Testis (tissue), 3 donors: ENCODE measurements around the gene DOCK6. TPM values are rescaled to one million over a fixed set of nuclear protein-coding genes. Genes with fewer than 3 reads are reported as not detected.
A peak's percentile ranks its signal among the peaks of the same experiment; 100 is the strongest.

Source experiments
- DNase-seq: peaks from one replicate; pipeline ENCODE4 v3.0.0-alpha.2; 2019
- H3K27ac ChIP-seq, 2 donors: fragments of 200-600 bp; sonication (generic); one replicate each; pipeline ENCODE4 v1.5.1; 2019
- H3K27me3 ChIP-seq: fragments of 200-600 bp; sonication (generic); one replicate; pipeline ENCODE4 v1.5.1; 2019
- H3K36me3 ChIP-seq: fragments of 200-600 bp; sonication (generic); one replicate; pipeline ENCODE4 v1.5.1; 2017; ENCODE audit warnings: low read depth; ENCODE audit errors: missing control alignments
- H3K4me1 ChIP-seq: fragments of 200-600 bp; sonication (generic); one replicate; pipeline ENCODE4 v1.5.1; 2019
- H3K4me3 ChIP-seq, 2 donors: fragments of 200-600 bp; sonication (generic); one replicate each; pipeline ENCODE4 v1.5.1; 2017 to 2019
- H3K9me3 ChIP-seq: fragments of 200-600 bp; sonication (generic); one replicate; pipeline ENCODE4 v1.5.1; 2017
- POLR2A ChIP-seq: fragments of 450-650 bp; IDR thresholded peaks from one replicate; pipeline ENCODE4 v1.6.1; 2017; ENCODE audit warnings: antibody characterized with exemption, mild to moderate bottlenecking, moderate library complexity
- WGBS, 2 donors: methylation state at CpG; one replicate each; pipeline ENCODE4 v1.1.5; 2018; 5-methylcytosine and 5-hydroxymethylcytosine counted together
- intact Hi-C: fragments of 100-400 bp; cut with DNase I; formaldehyde crosslinking; loops from one replicate; pipeline ENCODE4 v1.15.1; 2023; ENCODE audit warnings: low total_unique reads
- polyA plus RNA-seq: library from polyadenylated mRNA; stranded (reverse); fragments of 350-450 nt; fragmentation: Illumina TruSeq; extraction: RNeasy Lipid Tissue Mini Kit (QIAGEN cat#74804); gene quantifications from one replicate; pipeline ENCODE4 v1.2.3, GENCODE V29; 2014; ENCODE audit warnings: low read depth, low replicate concordance; ENCODE audit not compliant: insufficient read depth
- total RNA-seq, 2 donors: library from RNA; depleted of rRNA; stranded (reverse); fragments of >200 nt; gene quantifications; one replicate each; pipeline ENCODE4 v1.2.3, GENCODE V29; 2016
- TF ChIP-seq, protein P1 (sequence below), 3 experiments: fragments of 450-650 bp in 2 of 3; fragments of 200-600 bp in 1 of 3; sonication (generic) in 1 of 3; IDR thresholded peaks; one replicate each; pipeline ENCODE4 v1.5.1; 2016 to 2019; ENCODE audit warnings: antibody characterized with exemption in 3 of 3, mild to moderate bottlenecking in 2 of 3, moderate library complexity in 1 of 3

The DOCK6 gene
- total and polyA plus RNA-seq, 3 donors from 2014 or later = 18.4 to 45.0 (median 32.5) TPM

DNA sequence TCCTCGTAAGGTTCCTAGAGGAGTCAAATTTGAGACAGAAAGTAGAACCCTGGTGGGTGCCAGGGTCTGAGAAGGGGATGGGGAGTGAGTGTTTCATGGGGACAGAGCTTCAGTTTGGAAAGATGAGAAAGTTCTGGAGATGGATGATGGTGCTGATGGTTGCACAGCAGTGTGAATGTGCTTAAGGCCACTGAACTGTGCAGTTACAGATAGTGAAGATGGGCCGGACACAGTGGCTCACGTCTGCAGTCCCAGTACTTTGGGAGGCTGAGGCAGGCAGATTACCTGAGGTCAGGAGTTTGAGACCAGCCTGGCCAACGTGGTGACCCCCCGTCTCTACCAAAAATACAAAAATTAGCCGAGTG lies 107.7 kb downstream of the DOCK6 start:
- H3K9me3 ChIP-seq = no peaks in the 10 kb centered on the region
- H3K4me3 ChIP-seq = no peak overlapping the region
- H3K4me1 ChIP-seq = peaks cover 30% of the 10 kb centered on the region
- H3K27me3 ChIP-seq = no peaks in the 10 kb centered on the region
- TF ChIP-seq POLR2A = no peak
- TF ChIP-seq, protein P1, sequence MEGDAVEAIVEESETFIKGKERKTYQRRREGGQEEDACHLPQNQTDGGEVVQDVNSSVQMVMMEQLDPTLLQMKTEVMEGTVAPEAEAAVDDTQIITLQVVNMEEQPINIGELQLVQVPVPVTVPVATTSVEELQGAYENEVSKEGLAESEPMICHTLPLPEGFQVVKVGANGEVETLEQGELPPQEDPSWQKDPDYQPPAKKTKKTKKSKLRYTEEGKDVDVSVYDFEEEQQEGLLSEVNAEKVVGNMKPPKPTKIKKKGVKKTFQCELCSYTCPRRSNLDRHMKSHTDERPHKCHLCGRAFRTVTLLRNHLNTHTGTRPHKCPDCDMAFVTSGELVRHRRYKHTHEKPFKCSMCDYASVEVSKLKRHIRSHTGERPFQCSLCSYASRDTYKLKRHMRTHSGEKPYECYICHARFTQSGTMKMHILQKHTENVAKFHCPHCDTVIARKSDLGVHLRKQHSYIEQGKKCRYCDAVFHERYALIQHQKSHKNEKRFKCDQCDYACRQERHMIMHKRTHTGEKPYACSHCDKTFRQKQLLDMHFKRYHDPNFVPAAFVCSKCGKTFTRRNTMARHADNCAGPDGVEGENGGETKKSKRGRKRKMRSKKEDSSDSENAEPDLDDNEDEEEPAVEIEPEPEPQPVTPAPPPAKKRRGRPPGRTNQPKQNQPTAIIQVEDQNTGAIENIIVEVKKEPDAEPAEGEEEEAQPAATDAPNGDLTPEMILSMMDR (IDR thresholded peaks at IDR 0.05) = no peak
- no peaks in the 10 kb centered on the region for H3K36me3 ChIP-seq
- whole genome bisulfite sequencing, 2 donors = 27 to 44% methylated on average over 6 of the region's 6 CpGs
- H3K27ac ChIP-seq = no peak overlapping the region
- intact Hi-C loops = no loop called here
- DNase-seq = no peak

GRCh38 chr19:11152318-11153062 lies 109.8 kb downstream of the DOCK6 start:
- H3K27me3 ChIP-seq = no peaks in the 10 kb centered on the region
- peaks cover 26% of the 10 kb centered on the region for H3K4me1 ChIP-seq
- H3K9me3 ChIP-seq = no peaks in the 10 kb centered on the region
- TF ChIP-seq POLR2A = no peak
- TF ChIP-seq, protein P1 (IDR thresholded peaks at IDR 0.05) = no peak
- H3K27ac ChIP-seq = peak overlapping the region; percentile 15 to 24
- DNase-seq = peak; percentile 53
- WGBS, 2 donors = 62% methylated on average over 10 to 11 of the region's 11 CpGs
- H3K4me3 ChIP-seq = no peak overlapping the region
- intact Hi-C loops = no loop called here
- no peaks in the 10 kb centered on the region for H3K36me3 ChIP-seq

DNA sequence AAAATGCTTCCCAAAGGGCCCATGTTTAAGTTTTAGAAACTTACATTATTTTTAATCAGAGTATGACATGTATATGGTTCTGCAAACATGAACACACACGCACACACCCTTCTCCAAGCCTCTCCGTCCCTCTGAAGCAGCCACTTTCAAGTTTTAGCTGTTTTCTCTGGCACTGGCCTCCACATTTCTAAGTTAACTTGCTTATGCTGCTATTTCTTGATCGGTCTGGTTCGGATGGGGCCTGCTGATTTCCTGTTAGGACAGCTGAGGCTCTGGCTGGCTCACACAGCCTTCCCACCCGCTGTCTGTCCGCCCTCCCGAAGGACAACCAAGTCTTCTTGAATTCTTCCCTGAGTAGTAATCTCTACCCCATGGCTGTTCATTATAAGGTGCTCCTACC lies 111.1 kb downstream of the DOCK6 start:
- no peak for TF ChIP-seq POLR2A
- TF ChIP-seq, protein P1 (IDR thresholded peaks at IDR 0.05) = no peak
- no peaks in the 10 kb centered on the region for H3K36me3 ChIP-seq
- intact Hi-C loops = no loop called here
- WGBS, 2 donors = 53 to 74% methylated on average over 7 of the region's 7 CpGs
- H3K4me1 ChIP-seq = peaks cover 23% of the 10 kb centered on the region
- H3K27ac ChIP-seq = peak overlapping the region in 1 of 2 donors; percentile 42
- no peaks in the 10 kb centered on the region for H3K27me3 ChIP-seq
- peak; percentile 67 for DNase-seq
- H3K9me3 ChIP-seq = no peaks in the 10 kb centered on the region
- H3K4me3 ChIP-seq = no peak overlapping the region

Other genes with a start within 250 kb of the DOCK6 start
- gene LDLR, start 173.1 kb downstream of the DOCK6 start, total RNA-seq = 10 to 100 TPM; 12.5 to 19.0 TPM
- gene LDLR, start 173.1 kb downstream of the DOCK6 start, polyA plus RNA-seq = 20.1 TPM
- gene SPC24, start 106.7 kb downstream of the DOCK6 start, total RNA-seq = 1 to 10 TPM; 7.1 to 7.4 TPM
- gene SPC24, start 106.7 kb downstream of the DOCK6 start, polyA plus RNA-seq = 5.4 TPM
- 100 to 1,000 TPM in 1 of 2 donors, 10 to 100 TPM in 1; 98.9 to 161 TPM for gene KANK2, start 65.0 kb downstream of the DOCK6 start, total RNA-seq
- 77.7 TPM for gene KANK2, start 65.0 kb downstream of the DOCK6 start, polyA plus RNA-seq
- gene ANGPTL8, start 22.9 kb downstream of the DOCK6 start, total RNA-seq = not detected
- gene ANGPTL8, start 22.9 kb downstream of the DOCK6 start, polyA plus RNA-seq = not detected
- 100 to 1,000 TPM in 1 of 2 donors, 10 to 100 TPM in 1; 42.5 to 137 TPM for gene TSPAN16, start 33.6 kb upstream of the DOCK6 start, total RNA-seq
- 180 TPM for gene TSPAN16, start 33.6 kb upstream of the DOCK6 start, polyA plus RNA-seq
- gene RAB3D, start 77.1 kb upstream of the DOCK6 start, total RNA-seq = 1 to 10 TPM; 6.7 to 9.8 TPM
- 4.5 TPM for gene RAB3D, start 77.1 kb upstream of the DOCK6 start, polyA plus RNA-seq
- gene TMEM205, start 83.7 kb upstream of the DOCK6 start, total RNA-seq = 100 to 1,000 TPM; 174 to 213 TPM
- 132 TPM for gene TMEM205, start 83.7 kb upstream of the DOCK6 start, polyA plus RNA-seq
- gene CCDC159, start 84.0 kb upstream of the DOCK6 start, total RNA-seq = 10 to 100 TPM; 41.3 to 59.8 TPM
- gene CCDC159, start 84.0 kb upstream of the DOCK6 start, polyA plus RNA-seq = 99.0 TPM
- 10 to 100 TPM; 27.1 to 28.9 TPM for gene PLPPR2, start 92.9 kb upstream of the DOCK6 start, total RNA-seq
- gene PLPPR2, start 92.9 kb upstream of the DOCK6 start, polyA plus RNA-seq = 20.3 TPM
- 1 to 10 TPM; 6.5 to 7.0 TPM for gene SWSAP1, start 112.1 kb upstream of the DOCK6 start, total RNA-seq
- gene SWSAP1, start 112.1 kb upstream of the DOCK6 start, polyA plus RNA-seq = 4.9 TPM
- 1 to 10 TPM; 5.7 to 7.6 TPM for gene EPOR, start 121.8 kb upstream of the DOCK6 start, total RNA-seq
- 4.3 TPM for gene EPOR, start 121.8 kb upstream of the DOCK6 start, polyA plus RNA-seq
- gene RGL3, start 156.8 kb upstream of the DOCK6 start, total RNA-seq = 1 to 10 TPM; 3.1 to 3.6 TPM
- gene RGL3, start 156.8 kb upstream of the DOCK6 start, polyA plus RNA-seq = 5.5 TPM
- 10 to 100 TPM in 1 of 2 donors, 1 to 10 TPM in 1; 9.7 to 14.8 TPM for gene ODAD3, start 172.6 kb upstream of the DOCK6 start, total RNA-seq
- gene ODAD3, start 172.6 kb upstream of the DOCK6 start, polyA plus RNA-seq = 18.3 TPM
- gene PRKCSH, start 173.1 kb upstream of the DOCK6 start, total RNA-seq = 100 to 1,000 TPM; 214 to 256 TPM
- 266 TPM for gene PRKCSH, start 173.1 kb upstream of the DOCK6 start, polyA plus RNA-seq
- 1 to 10 TPM; 6.1 to 7.5 TPM for gene ELAVL3, start 218.5 kb upstream of the DOCK6 start, total RNA-seq
- 0.74 TPM for gene ELAVL3, start 218.5 kb upstream of the DOCK6 start, polyA plus RNA-seq
- 10 to 100 TPM; 36.8 to 53.3 TPM for gene ZNF653, start 243.3 kb upstream of the DOCK6 start, total RNA-seq
- gene ZNF653, start 243.3 kb upstream of the DOCK6 start, polyA plus RNA-seq = 45.9 TPM